Loucy (cell line): ENCODE measurements around the gene APOC4.

Experiments used
- H2AFZ ChIP-seq: fragments of 200-600 bp; sonication (generic); 2 replicates; pipeline ENCODE4 v1.6.0; 2016; ENCODE audit warnings: antibody characterized with exemption, mild to moderate bottlenecking, low read length, moderate library complexity
- H3F3A ChIP-seq: fragments of 200-600 bp; 2 replicates; pipeline ENCODE4 v1.6.0; 2016; ENCODE audit warnings: antibody characterized with exemption, low read depth, mild to moderate bottlenecking
- H3K27me3 ChIP-seq: fragments of 200-600 bp; sonication (generic); 2 replicates; pipeline ENCODE4 v1.6.1; 2014; ENCODE audit warnings: low read length, mild to moderate bottlenecking; ENCODE audit not compliant: insufficient read depth, poor library complexity, severe bottlenecking
- H3K36me3 ChIP-seq: fragments of 200-600 bp; sonication (generic); 2 replicates; pipeline ENCODE4 v1.6.1; 2016; ENCODE audit warnings: low read length; ENCODE audit not compliant: insufficient read depth
- H3K4me1 ChIP-seq: fragments of 200-600 bp; sonication (generic); 2 replicates; pipeline ENCODE4 v1.5.1; 2014; ENCODE audit warnings: low read length, mild to moderate bottlenecking; ENCODE audit not compliant: insufficient read depth, poor library complexity, severe bottlenecking
- H3K4me2 ChIP-seq: fragments of 200-600 bp; sonication (generic); 2 replicates; pipeline ENCODE4 v1.6.0; 2014; ENCODE audit warnings: antibody characterized with exemption, low read length, low read depth, mild to moderate bottlenecking; ENCODE audit not compliant: poor library complexity, severe bottlenecking
- H3K4me3 ChIP-seq: fragments of 200-600 bp; sonication (generic); 2 replicates; pipeline ENCODE4 v1.5.1; 2014; ENCODE audit warnings: low read length, mild to moderate bottlenecking, mixed read lengths; ENCODE audit not compliant: poor library complexity, severe bottlenecking
- H3K79me2 ChIP-seq: fragments of 200-600 bp; sonication (generic); 2 replicates; pipeline ENCODE4 v1.6.1; 2014; ENCODE audit warnings: low read length; ENCODE audit not compliant: insufficient read depth
- H3K9ac ChIP-seq: fragments of 200-600 bp; sonication (generic); 2 replicates; pipeline ENCODE4 v1.6.0; 2014; ENCODE audit warnings: mild to moderate bottlenecking, low read depth, low read length, moderate library complexity; ENCODE audit not compliant: poor library complexity, severe bottlenecking
- H3K9me2 ChIP-seq: fragments of 200-600 bp; sonication (generic); replicated peaks from 2 replicates; pipeline ENCODE4 v1.6.1; 2016; ENCODE audit warnings: low read depth, low read length, mixed read lengths
- H3K9me3 ChIP-seq: fragments of 200-600 bp; sonication (generic); 2 replicates; pipeline ENCODE4 v1.6.1; 2014; ENCODE audit warnings: mild to moderate bottlenecking, antibody characterized with exemption, low read length, low read depth; ENCODE audit not compliant: insufficient read depth
- H4K20me1 ChIP-seq: fragments of 200-600 bp; sonication (generic); 2 replicates; pipeline ENCODE4 v1.6.0; 2014; ENCODE audit warnings: antibody characterized with exemption, low read length, mild to moderate bottlenecking; ENCODE audit not compliant: insufficient read depth, poor library complexity, severe bottlenecking
- CTCF ChIP-seq: fragments of 200-600 bp; sonication (generic); conservative IDR thresholded peaks from 2 replicates; pipeline ENCODE4 v1.5.1; 2014; ENCODE audit warnings: mild to moderate bottlenecking, antibody characterized with exemption, low read length
- EZH2phosphoT487 ChIP-seq: fragments of 200-600 bp; IDR thresholded peaks from 2 replicates; pipeline ENCODE4 v1.6.1; 2018; ENCODE audit warnings: antibody characterized with exemption, mild to moderate bottlenecking, moderate library complexity, borderline replicate concordance

APOC4 gene

GRCh38 chr19:44993526-44993925, 51.5 kb downstream of the APOC4 start:
- Histone ChIP-seq H3K36me3 (peaks cover 32% of the 10 kb centered on the region; the same call in 1 of the 2 replicates), H3K4me2 (no peak overlapping the region), H3K9me2 (no peaks in the 10 kb centered on the region), H2AFZ (no peak overlapping the region), H3K79me2 (no peaks in the 10 kb centered on the region), H3K4me3 (no peak overlapping the region), H3F3A (no peaks in the 10 kb centered on the region), H3K27me3 (no peaks in the 10 kb centered on the region), H3K4me1 (no peaks in the 10 kb centered on the region), H4K20me1 (no peaks in the 10 kb centered on the region), H3K9me3 (no peaks in the 10 kb centered on the region), H3K9ac (no peak overlapping the region)
- no peak for TF ChIP-seq EZH2phosphoT487
- no peak for TF ChIP-seq CTCF

- Histone ChIP-seq H3K9me2 (no peaks in the 10 kb centered on the region), H4K20me1 (no peaks in the 10 kb centered on the region)
These were observed 52.0 kb downstream of the APOC4 start for GRCh38 chr19:44993926-44994537.

More at GRCh38 chr19:44993926-44994537, 52.0 kb downstream of the APOC4 start:
- H3F3A ChIP-seq: no peaks in the 10 kb centered on the region
- no peaks in the 10 kb centered on the region for H3K27me3 ChIP-seq
- peaks cover 27% of the 10 kb centered on the region; the same call in 1 of the 2 replicates for H3K36me3 ChIP-seq
- H2AFZ ChIP-seq: no peak overlapping the region
- no peak overlapping the region for H3K9ac ChIP-seq
- no peaks in the 10 kb centered on the region for H3K4me1 ChIP-seq
- no peak overlapping the region for H3K4me2 ChIP-seq
- TF ChIP-seq CTCF: no peak
- H3K9me3 ChIP-seq: no peaks in the 10 kb centered on the region
- no peak overlapping the region for H3K4me3 ChIP-seq
- no peaks in the 10 kb centered on the region for H3K79me2 ChIP-seq
